ENCODE measurements around the gene DLX4.
A peak's percentile ranks its signal among the peaks of the same experiment; 100 is the strongest.

DLX4 gene

DNA sequence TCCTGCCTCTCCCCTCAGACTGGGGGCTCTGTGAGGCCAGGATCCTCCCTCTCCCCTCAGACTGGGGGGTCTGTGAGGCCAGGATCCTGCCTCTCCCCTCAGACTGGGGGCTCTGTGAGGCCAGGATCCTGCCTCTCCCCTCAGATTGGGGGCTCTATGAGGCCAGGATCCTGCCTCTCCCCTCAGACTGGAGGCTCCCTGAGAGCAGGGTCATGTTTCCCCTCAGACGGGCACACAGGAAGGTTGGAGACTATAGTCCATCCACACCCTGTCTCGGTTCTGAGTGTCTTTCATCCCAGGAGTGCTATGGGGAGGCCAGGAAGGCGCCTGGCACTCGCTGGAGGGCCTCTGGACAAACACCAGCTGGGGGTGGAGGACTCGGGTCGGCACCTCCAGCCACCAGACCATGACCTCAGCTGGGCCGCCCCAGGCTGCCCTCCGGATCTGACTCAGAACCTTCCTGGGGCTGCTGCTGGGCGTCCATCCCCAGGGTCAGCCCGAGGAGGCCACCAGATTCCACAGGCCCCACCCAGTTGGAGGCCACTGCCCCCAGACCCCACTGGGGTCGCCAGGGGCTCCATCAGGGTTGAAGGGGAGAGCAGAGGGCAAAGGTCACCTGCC lies 21.9 kb upstream of the DLX4 start:
- DNase-seq (ENCODE audit: low spot score) = no peak

DNA sequence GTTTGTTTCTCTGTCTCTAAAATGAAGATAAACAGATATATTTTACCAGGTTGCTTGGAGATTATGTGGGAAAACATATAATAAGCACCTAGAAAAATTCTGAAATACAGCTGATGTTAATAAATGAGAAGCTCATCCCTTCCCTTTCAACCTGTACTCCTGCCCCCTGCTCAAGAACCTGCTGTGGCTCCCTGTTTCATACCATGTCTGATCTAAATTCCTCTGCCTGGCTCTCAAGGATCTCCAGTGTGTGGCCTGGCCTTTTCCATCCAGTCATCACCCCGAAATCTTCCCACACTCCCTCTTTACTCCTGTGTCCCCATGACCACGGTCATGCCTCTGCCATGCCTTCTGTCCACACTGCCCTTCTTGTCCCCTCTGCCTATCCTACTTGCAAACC lies 19.4 kb upstream of the DLX4 start:
- DNase-seq (ENCODE audit: low spot score) = no peak

- DNase-seq (ENCODE audit: low spot score) = no peak
Measured at GRCh38 chr17:49951362-49952082, 17.5 kb upstream of the DLX4 start.

DNA sequence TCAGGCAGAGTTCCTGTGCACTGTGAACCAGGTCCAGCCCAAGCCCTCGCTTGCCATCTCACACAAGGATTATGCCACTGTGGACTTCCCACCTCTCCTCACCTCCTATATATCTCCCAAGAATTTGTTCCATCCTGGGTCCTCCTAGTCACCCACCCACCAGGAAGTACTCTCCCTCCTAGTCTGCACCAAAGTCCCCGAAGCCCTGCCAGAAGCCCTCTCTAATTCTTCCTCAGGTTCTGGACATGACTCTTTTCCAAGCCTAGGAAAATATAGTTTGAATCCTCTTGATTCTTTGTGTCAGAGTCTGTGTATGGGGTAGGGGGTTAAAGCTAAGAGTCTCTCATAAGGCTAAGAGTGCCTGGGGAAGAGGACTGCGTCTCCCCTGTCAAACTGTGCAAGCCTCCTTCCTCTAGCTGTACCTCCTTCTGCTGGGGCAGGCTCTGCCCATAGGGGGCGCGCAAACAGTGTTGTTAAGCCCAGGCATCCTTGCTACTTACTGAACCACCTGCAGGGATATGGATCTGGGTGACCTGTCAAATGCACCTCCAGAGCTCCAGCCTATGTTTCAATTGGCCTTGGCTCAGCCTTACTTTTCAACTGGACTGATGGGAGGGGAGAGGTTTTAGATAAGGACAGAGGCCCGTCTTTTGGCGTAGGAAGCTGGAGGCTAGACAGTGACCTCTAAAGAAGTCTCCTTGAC lies 16.6 kb upstream of the DLX4 start:
- DNase-seq (ENCODE audit: low spot score) = peak; percentile 11

- DNase-seq (ENCODE audit: low spot score) = no peak
Measured at GRCh38 chr17:49952912-49953497, 16.0 kb upstream of the DLX4 start.

DNA sequence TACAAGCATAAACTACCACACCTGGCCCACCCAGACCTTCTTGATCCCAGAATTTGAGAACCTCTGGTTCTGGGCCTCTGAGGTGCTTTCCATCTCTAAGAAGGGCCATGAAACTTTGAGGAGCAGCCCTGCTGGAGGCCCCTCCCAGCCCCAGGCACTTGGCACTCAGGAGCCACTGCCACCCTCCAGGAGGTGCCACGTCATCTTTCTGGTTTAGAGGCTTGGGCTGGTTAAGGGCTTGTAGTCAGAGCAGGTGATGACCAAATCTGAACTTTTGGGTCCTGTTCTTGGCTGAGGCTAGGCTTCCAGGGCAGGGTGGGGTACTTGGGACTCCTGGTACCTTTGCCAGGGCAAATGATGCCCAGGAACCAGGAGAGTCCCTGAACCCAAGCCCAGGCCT lies 13.8 kb upstream of the DLX4 start:
- no peak for DNase-seq (ENCODE audit: low spot score)

GRCh38 chr17:49956780-49957179 lies 12.2 kb upstream of the DLX4 start:
- DNase-seq (ENCODE audit: low spot score) = no peak

GRCh38 chr17:49957350-49957749 lies 11.6 kb upstream of the DLX4 start:
- no peak for DNase-seq (ENCODE audit: low spot score)

GRCh38 chr17:49958723-49959122 lies 10.3 kb upstream of the DLX4 start:
- DNase-seq (ENCODE audit: low spot score) = no peak

- no peak for DNase-seq (ENCODE audit: low spot score)
Measured at GRCh38 chr17:49959183-49959935, 9.6 kb upstream of the DLX4 start.

DNA sequence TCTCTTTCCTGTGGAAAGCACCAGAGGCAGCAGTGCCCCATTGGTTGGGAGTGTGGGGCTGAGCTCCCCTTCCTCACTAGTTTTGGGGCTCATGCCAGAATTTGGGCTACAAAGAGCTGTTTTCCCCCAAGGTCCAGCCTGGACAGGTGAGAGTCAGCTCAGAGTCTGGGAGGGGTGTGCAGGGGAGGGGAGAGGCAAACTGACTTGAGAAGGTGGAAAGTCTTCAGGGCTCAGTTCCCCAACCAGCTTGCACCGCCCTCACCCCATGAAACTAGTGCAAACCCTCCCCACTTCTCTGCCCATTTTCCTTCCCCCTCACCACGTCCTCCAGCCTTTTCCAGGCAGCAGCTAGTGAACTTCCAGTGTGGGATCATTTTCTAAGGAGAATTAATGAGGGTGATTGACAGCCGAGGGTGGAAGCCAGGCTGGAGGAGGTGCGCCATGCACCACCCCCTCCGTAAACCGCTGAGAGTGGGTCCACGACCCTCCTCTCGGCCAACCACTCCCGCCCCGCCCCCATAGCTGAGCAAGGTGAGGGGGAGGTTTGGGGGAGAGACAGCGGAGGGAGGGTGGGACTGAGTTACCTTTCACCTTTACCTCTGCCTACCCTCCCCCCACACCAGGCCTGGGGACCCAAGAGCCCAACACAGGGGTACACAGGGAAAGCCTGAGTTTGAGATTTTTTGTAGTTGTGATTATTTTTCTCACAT lies 6.2 kb upstream of the DLX4 start:
- DNase-seq (ENCODE audit: low spot score) = no peak

DNA sequence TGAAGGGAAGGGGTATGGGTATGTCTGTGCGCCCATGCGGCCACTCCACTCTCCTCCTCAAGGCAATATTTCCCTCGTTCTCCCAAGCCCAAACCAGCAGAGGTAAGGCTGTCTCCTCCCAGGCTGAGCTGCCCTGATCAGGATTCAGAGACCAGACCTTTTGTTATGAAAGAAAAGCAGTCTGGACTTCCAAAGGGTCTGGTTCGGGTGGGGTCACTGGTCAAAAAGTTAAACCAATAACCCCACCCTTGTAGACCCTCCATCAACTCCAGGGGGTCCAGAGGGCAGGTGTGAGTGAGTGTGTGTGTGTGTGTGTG lies 5.7 kb upstream of the DLX4 start:
- DNase-seq (ENCODE audit: low spot score) = no peak

GRCh38 chr17:49963626-49964302 lies 5.2 kb upstream of the DLX4 start:
- DNase-seq (ENCODE audit: low spot score) = no peak

- DNase-seq (ENCODE audit: low spot score) = no peak
Measured at GRCh38 chr17:49964303-49964768, 4.7 kb upstream of the DLX4 start.

DNA sequence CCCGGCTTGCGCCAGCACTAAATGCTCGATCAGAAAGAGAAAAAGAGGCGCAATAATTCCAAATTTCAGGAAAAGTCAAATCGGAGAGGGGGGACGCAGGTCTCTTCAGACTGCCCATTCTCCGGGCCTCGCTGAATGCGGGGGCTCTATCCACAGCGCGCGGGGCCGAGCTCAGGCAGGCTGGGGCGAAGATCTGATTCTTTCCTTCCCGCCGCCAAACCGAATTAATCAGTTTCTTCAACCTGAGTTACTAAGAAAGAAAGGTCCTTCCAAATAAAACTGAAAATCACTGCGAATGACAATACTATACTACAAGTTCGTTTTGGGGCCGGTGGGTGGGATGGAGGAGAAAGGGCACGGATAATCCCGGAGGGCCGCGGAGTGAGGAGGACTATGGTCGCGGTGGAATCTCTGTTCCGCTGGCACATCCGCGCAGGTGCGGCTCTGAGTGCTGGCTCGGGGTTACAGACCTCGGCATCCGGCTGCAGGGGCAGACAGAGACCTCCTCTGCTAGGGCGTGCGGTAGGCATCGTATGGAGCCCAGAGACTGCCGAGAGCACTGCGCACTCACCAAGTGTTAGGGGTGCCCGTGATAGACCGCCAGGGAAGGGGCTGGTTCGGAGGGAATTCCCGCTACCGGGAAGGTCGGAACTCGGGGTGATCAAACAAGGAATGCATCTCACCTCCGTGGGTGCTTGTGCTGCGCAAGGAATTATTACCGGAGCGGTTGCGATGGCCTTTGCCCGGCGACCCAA lies 4.0 kb upstream of the DLX4 start:
- no peak for DNase-seq (ENCODE audit: low spot score)

DNA sequence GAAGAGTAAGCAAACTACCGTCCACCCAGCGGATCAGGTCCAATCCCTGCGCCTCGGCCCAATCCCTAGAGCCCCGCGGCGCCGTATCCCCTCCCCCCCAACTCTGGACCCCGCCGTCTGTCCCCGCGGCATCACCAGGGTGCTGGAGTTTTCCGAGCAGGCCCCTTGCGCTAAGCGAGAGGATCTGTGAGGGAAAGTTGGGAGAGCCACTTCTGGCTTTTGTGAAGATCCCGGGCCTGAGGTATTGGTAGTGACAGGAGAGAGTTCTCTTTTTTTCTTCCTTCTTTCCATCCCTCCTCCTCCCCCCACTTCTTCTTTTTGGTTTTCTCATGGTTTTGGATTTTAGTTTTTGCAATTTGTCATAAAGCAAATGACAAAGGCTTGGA lies 3.5 kb upstream of the DLX4 start:
- DNase-seq (ENCODE audit: low spot score) = no peak

DNA sequence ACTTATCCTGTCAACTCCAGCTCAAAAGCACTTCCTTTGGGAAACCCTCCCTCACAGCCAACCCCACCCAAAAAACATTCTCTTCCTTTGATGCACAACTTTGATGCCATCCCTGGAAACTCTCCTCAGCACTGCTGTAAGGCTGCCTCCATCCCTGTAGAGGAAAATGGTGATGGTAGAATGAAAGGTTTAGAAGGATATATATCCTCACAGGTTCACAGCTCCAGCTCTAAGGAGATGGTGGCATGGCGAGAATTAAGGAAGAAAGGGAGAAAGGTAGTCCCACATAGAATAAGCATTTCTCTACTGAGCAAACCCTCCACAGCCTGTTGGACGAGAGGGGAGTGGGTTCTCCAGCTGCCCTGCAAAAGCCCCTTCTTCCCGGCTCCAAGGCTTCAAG lies 2.2 kb upstream of the DLX4 start:
- DNase-seq (ENCODE audit: low spot score) = no peak

DNA sequence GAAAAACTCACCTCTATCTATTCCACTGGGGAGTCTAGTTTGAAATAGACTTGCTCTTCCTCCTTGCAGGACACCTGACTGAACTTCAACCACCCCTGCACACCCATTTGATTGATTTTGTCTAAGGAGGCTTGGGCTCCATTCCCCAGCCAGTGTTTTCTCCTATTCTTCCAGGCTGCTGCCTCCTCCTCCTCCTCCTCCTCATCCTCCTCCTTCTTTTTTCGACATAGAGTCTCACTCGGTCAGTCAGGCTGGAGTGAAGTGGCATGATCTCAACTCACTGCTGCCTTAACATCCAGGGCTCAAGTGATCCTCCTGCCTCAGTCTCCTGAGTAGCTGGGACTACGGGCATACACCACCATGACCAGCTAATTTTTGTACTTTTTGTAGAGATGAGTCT lies 1.8 kb upstream of the DLX4 start:
- no peak for DNase-seq (ENCODE audit: low spot score)

DNA sequence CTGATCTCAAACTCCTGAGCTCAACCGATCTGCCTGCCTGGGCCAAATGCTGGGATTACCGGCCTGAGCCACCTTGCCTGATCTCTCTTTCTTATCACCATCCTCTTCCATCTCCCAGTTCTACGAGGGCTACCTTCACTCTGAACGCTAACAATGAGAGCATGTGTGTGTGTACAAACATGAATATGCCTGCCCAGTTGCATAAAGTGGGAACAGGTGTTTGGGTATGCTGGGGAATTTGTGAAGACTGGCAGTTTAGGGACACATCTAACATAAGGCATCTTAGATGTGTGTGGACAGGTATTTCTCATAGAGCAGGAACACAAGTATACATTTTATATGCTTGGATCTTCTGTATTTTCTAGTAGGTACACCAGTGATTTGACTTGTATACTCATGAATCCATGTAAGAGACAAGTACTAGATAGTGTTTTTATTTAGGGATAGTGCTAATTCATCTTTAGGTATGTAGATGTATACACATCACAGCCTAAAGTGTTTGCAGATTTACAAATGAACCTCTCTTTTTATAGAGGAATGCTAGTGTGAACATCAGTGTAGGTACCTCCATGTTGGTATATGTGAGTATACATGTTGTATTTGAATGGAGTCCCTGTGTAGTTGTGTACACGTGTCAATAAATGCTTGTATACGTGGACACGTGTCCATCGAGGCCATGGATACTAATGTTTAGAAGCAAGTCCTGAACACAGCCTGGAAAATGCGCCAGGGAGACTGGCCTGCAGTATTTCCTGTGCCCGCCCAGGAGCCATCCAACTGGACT lies 1.2 kb upstream of the DLX4 start:
- DNase-seq (ENCODE audit: low spot score) = no peak

Measured in globus pallidus (tissue), 1 donor.